H1 (cell line): ENCODE data around the gene DLG5. TPM values are rescaled to one million over a fixed set of nuclear protein-coding genes. Genes with fewer than 3 reads are reported as not detected.

Experiments used
- CTCF ChIA-PET: fragments of 300-600 bp; sonication (Branson Sonifier 250); formaldehyde crosslinking; loops from one replicate; lab custom pipeline; 2021; ENCODE audit not compliant: partially characterized antibody; lab: Charles Lee
- POLR2A ChIA-PET: fragments of 300-600 bp; sonication (Branson Sonifier 250); formaldehyde crosslinking; loops from one replicate; lab custom pipeline; 2021; ENCODE audit warnings: inconsistent platforms; ENCODE audit not compliant: partially characterized antibody; lab: Charles Lee
- DNase-seq, 2 experiments: peaks; one replicate each; pipeline versions ENCODE4 v3.0.0 to v3.0.0-alpha.2; 2010 to 2022; ENCODE audit warnings: low spot score in 2 of 2, low read depth in 1 of 2, mixed read lengths in 1 of 2
- FAIRE-seq: peaks from 2 replicates; lab custom pipeline; 2011; peaks lifted over from hg19 to GRCh38; lab: Jason Lieb, UNC
- H2AFZ ChIP-seq: 2 replicates; pipeline ENCODE4 v1.8.1; 2012; ENCODE audit warnings: low read length, inconsistent platforms
- H2AK5ac ChIP-seq: 2 replicates; pipeline ENCODE4 v1.6.1; 2013; ENCODE audit warnings: low read depth, low read length
- H2BK120ac ChIP-seq: replicated peaks from 2 replicates; pipeline ENCODE3; 2013; ENCODE audit warnings: low read depth, low read length, inconsistent platforms
- H2BK12ac ChIP-seq: 2 replicates; pipeline ENCODE4 v1.6.1; 2013; ENCODE audit warnings: low read depth, low read length
- H2BK15ac ChIP-seq: 2 replicates; pipeline ENCODE4 v1.6.1; 2013; ENCODE audit warnings: low read length
- H2BK20ac ChIP-seq: 2 replicates; pipeline ENCODE4 v1.6.1; 2013; ENCODE audit warnings: low read length
- H2BK5ac ChIP-seq: 2 replicates; pipeline ENCODE4 v1.6.1; 2013; ENCODE audit warnings: low read depth, low read length
- H3K14ac ChIP-seq: 2 replicates; pipeline ENCODE4 v1.6.1; 2013; ENCODE audit warnings: inconsistent platforms; ENCODE audit not compliant: insufficient read length
- H3K18ac ChIP-seq: 2 replicates; pipeline ENCODE4 v1.6.1; 2013; ENCODE audit warnings: low read length; ENCODE audit errors: extremely low read depth
- H3K23ac ChIP-seq: 2 replicates; pipeline ENCODE4 v1.6.1; 2013; ENCODE audit warnings: inconsistent platforms; ENCODE audit not compliant: insufficient read length
- H3K23me2 ChIP-seq: 2 replicates; pipeline ENCODE4 v1.6.1; 2013; ENCODE audit warnings: low read depth, low read length
- H3K27ac ChIP-seq: 2 replicates; pipeline ENCODE4 v1.6.1; 2011; ENCODE audit warnings: low read depth, low read length, inconsistent platforms
- H3K27me3 ChIP-seq, 4 experiments: replicated peaks in 1 of 4; 1 replicate in 1 of 4; 2 replicates in 3 of 4; pipeline versions ENCODE4 v1.6.1 to v1.8.1; 2011 to 2013; ENCODE audit warnings: low read length in 3 of 4, mild to moderate bottlenecking in 3 of 4, inconsistent platforms in 2 of 4, mixed read lengths in 2 of 4, moderate library complexity in 1 of 4; ENCODE audit not compliant: control insufficient read depth in 3 of 4, insufficient read depth in 3 of 4; ENCODE audit errors: extremely low read depth in 1 of 4
- H3K36me3 ChIP-seq, 4 experiments: 2 replicates each; pipeline versions ENCODE4 v1.6.1 to v1.8.1; 2011 to 2013; ENCODE audit warnings: mild to moderate bottlenecking in 4 of 4, low read length in 3 of 4, moderate library complexity in 2 of 4, control low read depth in 1 of 4, inconsistent platforms in 1 of 4; ENCODE audit not compliant: insufficient read depth in 4 of 4, control insufficient read depth in 2 of 4
- H3K4ac ChIP-seq: replicated peaks from 2 replicates; pipeline ENCODE3; 2013; ENCODE audit warnings: low read length, low read depth, mixed read lengths, inconsistent platforms; ENCODE audit not compliant: insufficient read length
- H3K4me1 ChIP-seq, 4 experiments: replicated peaks in 1 of 4; 1 replicate in 1 of 4; 2 replicates in 3 of 4; pipeline versions ENCODE4 v1.6.1 to v1.8.1; 2011 to 2013; ENCODE audit warnings: low read length in 3 of 4, inconsistent platforms in 2 of 4, mixed read lengths in 1 of 4; ENCODE audit not compliant: insufficient read depth in 4 of 4, control insufficient read depth in 3 of 4
- H3K4me2 ChIP-seq, 2 experiments: 2 replicates each; pipeline versions ENCODE4 v1.6.1 to v1.8.1; 2011 to 2013; ENCODE audit warnings: low read depth in 2 of 2, low read length in 2 of 2, control low read depth in 1 of 2, inconsistent platforms in 1 of 2, mild to moderate bottlenecking in 1 of 2; ENCODE audit not compliant: insufficient read depth in 1 of 2
- H3K4me3 ChIP-seq, 4 experiments: fragments of 200-600, 300-600 bp in 1 of 4; sonication (generic), shearing (Covaris generic), sonication (Bioruptor Twin) in 1 of 4; 2 replicates each; pipeline versions ENCODE4 v1.5.1 to v1.8.1; 2011 to 2016; ENCODE audit warnings: low read length in 4 of 4, low read depth in 3 of 4, control low read depth in 2 of 4, inconsistent platforms in 2 of 4, mild to moderate bottlenecking in 2 of 4, mixed read lengths in 1 of 4, moderate library complexity in 1 of 4; ENCODE audit not compliant: insufficient read depth in 2 of 4; ENCODE audit errors: extremely low read depth in 1 of 4
- H3K56ac ChIP-seq: replicated peaks from 2 replicates; pipeline ENCODE3; 2013; ENCODE audit warnings: low read depth, mild to moderate bottlenecking, mixed read lengths, low read length, inconsistent platforms; ENCODE audit not compliant: insufficient read length
- H3K79me1 ChIP-seq: 2 replicates; pipeline ENCODE4 v1.6.1; 2013; ENCODE audit warnings: low read depth, low read length, control low read depth
- H3K79me2 ChIP-seq, 2 experiments: 2 replicates each; pipeline versions ENCODE4 v1.6.1 to v1.8.1; 2012 to 2013; ENCODE audit warnings: low read length in 2 of 2, mild to moderate bottlenecking in 2 of 2, inconsistent platforms in 1 of 2; ENCODE audit not compliant: insufficient read depth in 2 of 2, control insufficient read depth in 1 of 2
- H3K9ac ChIP-seq, 4 experiments: replicated peaks in 1 of 4; 1 replicate in 1 of 4; 2 replicates in 3 of 4; pipeline versions ENCODE4 v1.6.1 to v1.8.1; 2011 to 2013; ENCODE audit warnings: low read depth in 3 of 4, low read length in 3 of 4, control low read depth in 2 of 4, mild to moderate bottlenecking in 2 of 4, moderate library complexity in 2 of 4, inconsistent platforms in 1 of 4; ENCODE audit errors: extremely low read depth in 1 of 4
- H3K9me3 ChIP-seq, 2 experiments: 2 replicates each; pipeline versions ENCODE4 v1.6.1 to v1.8.1; 2012 to 2013; ENCODE audit warnings: mild to moderate bottlenecking in 2 of 2, moderate library complexity in 2 of 2, control low read depth in 1 of 2, inconsistent platforms in 1 of 2, low read depth in 1 of 2, low read length in 1 of 2, mixed read lengths in 1 of 2; ENCODE audit not compliant: insufficient read depth in 2 of 2
- H4K20me1 ChIP-seq, 2 experiments: replicated peaks in 1 of 2; 2 replicates each; pipeline versions ENCODE3 to v1.8.1; 2011 to 2013; ENCODE audit warnings: inconsistent platforms in 2 of 2, low read length in 2 of 2, mild to moderate bottlenecking in 1 of 2; ENCODE audit not compliant: insufficient read depth in 2 of 2, control insufficient read depth in 1 of 2
- H4K5ac ChIP-seq: 2 replicates; pipeline ENCODE4 v1.6.1; 2013; ENCODE audit warnings: low read length, low read depth, mixed read lengths, inconsistent platforms; ENCODE audit not compliant: insufficient read length
- H4K8ac ChIP-seq: 2 replicates; pipeline ENCODE4 v1.8.0; 2013; ENCODE audit warnings: mild to moderate bottlenecking, moderate library complexity, low read length, inconsistent platforms; ENCODE audit not compliant: insufficient read depth; ENCODE audit errors: extremely low read depth
- H4K91ac ChIP-seq: replicated peaks from 2 replicates; pipeline ENCODE3; 2013; ENCODE audit warnings: low read length, mixed read lengths, inconsistent platforms; ENCODE audit not compliant: insufficient read length
- ATF2 ChIP-seq: IDR thresholded peaks from 2 replicates; pipeline ENCODE4 v1.6.1; 2012; ENCODE audit warnings: low read length, inconsistent platforms
- CHD1 ChIP-seq: IDR thresholded peaks from 2 replicates; pipeline ENCODE4 v1.6.1; 2012; ENCODE audit warnings: low read depth, low read length, improper control_type of control experiment
- GTF2F1 ChIP-seq: IDR thresholded peaks from 2 replicates; pipeline ENCODE4 v1.6.1; 2012; ENCODE audit warnings: low read depth, low read length, improper control_type of control experiment, borderline replicate concordance
- TBP ChIP-seq: IDR thresholded peaks from 2 replicates; pipeline ENCODE4 v1.6.1; 2011; ENCODE audit warnings: low read depth, low read length, improper control_type of control experiment
- TCF12 ChIP-seq: IDR thresholded peaks from 2 replicates; pipeline ENCODE4 v1.6.1; 2011; ENCODE audit warnings: low read depth, mild to moderate bottlenecking, low read length
- YY1 ChIP-seq: IDR thresholded peaks from 2 replicates; pipeline ENCODE4 v1.6.1; 2011; ENCODE audit warnings: low read depth, mild to moderate bottlenecking, low read length
- WGBS, 2 experiments: shearing (Covaris generic) in 1 of 2; methylation state at CpG; one replicate each; pipeline versions ENCODE4 v1.1.6 to v1.1.7; 2013 to 2015; ENCODE audit warnings: low lambda C conversion rate in 2 of 2, mixed read lengths in 2 of 2, inconsistent platforms in 1 of 2, low coverage in 1 of 2, missing lambda C conversion rate in 1 of 2; ENCODE audit not compliant: insufficient replicate concordance in 2 of 2, insufficient coverage in 1 of 2, insufficient read length in 1 of 2; ENCODE audit errors: extremely low coverage in 1 of 2, missing lambda C conversion rate in 1 of 2; 5-methylcytosine and 5-hydroxymethylcytosine counted together
- polyA plus RNA-seq, 7 experiments: library from polyadenylated mRNA; depleted of rRNA in 3 of 7; stranded (reverse) in 5 of 7; unstranded in 2 of 7; fragments of >200 nt in 5 of 7; fragments of 200-250 nt in 2 of 7; gene quantifications; 1 replicate in 5 of 7; 2 replicates in 1 of 7; 4 replicates in 1 of 7; pipeline versions ENCODE4 v1.2.1 to v1.2.3, GENCODE V29; 2011 to 2013; ENCODE audit warnings: missing spikeins in 2 of 7, mixed read lengths in 2 of 7
- total RNA-seq: library from RNA; stranded (reverse); fragmentation: NEBNext Ultra II Directional; extraction: Animal tissue kit (Norgen Biotek cat#: 25700); gene quantifications from 2 replicates; pipeline ENCODE4 v1.2.1, GENCODE V29; 2021

The DLG5 gene
- total and polyA plus RNA-seq, 2 of the 8 experiments (the other 6 are each of a cell fraction or from before 2014, with no cell fraction given): 15.6 to 71.4 TPM

GRCh38 chr10:77835669-77836086 is 90.9 kb downstream of the DLG5 start:
- Histone ChIP-seq H3K79me1 (peaks cover 2% of the 10 kb centered on the region; the same call in 1 of the 2 replicates), H3K27ac (no peak overlapping the region), H2BK15ac (no peak overlapping the region), H3K9me3 (no peaks in the 10 kb centered on the region), H3K9ac (no peak overlapping the region), H3K23ac (no peak overlapping the region), H3K56ac (no peak overlapping the region), H3K79me2 (no peaks in the 10 kb centered on the region), H4K8ac (no peak overlapping the region), H4K5ac (no peak overlapping the region), H3K4me2 (no peak overlapping the region), H3K4ac (no peak overlapping the region), H3K23me2 (no peaks in the 10 kb centered on the region), H3K4me3 (no peak overlapping the region), H2BK5ac (no peak overlapping the region), H3K36me3 (peaks cover 10 to 21% (median 15%) of the 10 kb centered on the region in 4 experiments; a peak in 7 of 8 replicates), H2BK20ac (no peak overlapping the region), H2BK12ac (no peak overlapping the region), H4K91ac (no peak overlapping the region), H2BK120ac (no peak overlapping the region), H3K27me3 (no peaks in the 10 kb centered on the region), H2AK5ac (no peak overlapping the region), H3K14ac (no peak overlapping the region), H2AFZ (no peak overlapping the region), H4K20me1 (no peaks in the 10 kb centered on the region), H3K4me1 (peaks cover 3 to 7% (median 4%) of the 10 kb centered on the region in 4 experiments), H3K18ac (no peak overlapping the region)
- 96% methylated on average over 14 of the region's 14 CpGs; no CpG with 5 or more reads in 1 of the 2 experiments for WGBS, 2 experiments
- FAIRE-seq: no peak
- no peak for DNase-seq
- ChIA-PET POLR2A (no interaction called here), CTCF (interaction anchor here (0.6 to 4.2 kb wide), 6 partner anchors 11 to 211 kb away, joined by 3 to 44 read pairs (median 4); no protein-coding TSS in a partner anchor)
- TF ChIP-seq TCF12 (no peak), CHD1 (no peak), GTF2F1 (no peak), YY1 (no peak), TBP (no peak), ATF2 (no peak)
